Activated CD4-positive, CD25-positive, alpha-beta regulatory T cell treated with anti-CD3 and anti-CD28 coated beads, Interleukin-2, amount 50 U/mL, for 24 hours (primary cell): Measurements from ENCODE around the gene BMPER.

Experiments
- ATAC-seq, 2 donors: fragments of 150-1000 bp; cut with Tn5 transposase; one replicate each; pipeline ENCODE4 v1.10.0; 2021; ENCODE audit warnings: mild to moderate bottlenecking in 1 of 2, moderate library complexity in 1 of 2

Gene BMPER

GRCh38 chr7:34067005-34067778, 161.9 kb downstream of the BMPER start:
- ATAC-seq = no peak

DNA sequence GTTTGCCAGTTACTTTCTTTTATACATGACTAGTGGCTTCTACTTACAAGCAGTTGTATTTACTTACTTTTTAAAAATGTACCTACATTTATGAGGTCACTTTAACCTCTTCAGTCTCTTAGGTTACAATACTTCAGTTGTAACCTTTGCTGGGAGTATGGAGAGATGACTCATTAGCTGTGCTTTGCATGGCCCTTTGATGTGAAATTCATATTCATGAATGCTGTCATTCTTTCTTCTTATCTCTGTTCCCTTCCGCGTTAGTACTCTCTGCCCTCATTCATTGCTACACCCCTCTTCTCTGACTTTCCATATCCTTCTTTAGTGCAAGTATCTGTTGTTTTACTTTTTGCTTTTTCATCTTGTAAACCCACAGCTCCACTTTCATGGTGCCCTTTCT, 164.3 kb downstream of the BMPER start:
- peak in 1 of 2 donors; percentile 27 for ATAC-seq

- ATAC-seq = no peak
Observed at GRCh38 chr7:34070511-34071323, 165.4 kb downstream of the BMPER start.

GRCh38 chr7:34073676-34074075, 168.3 kb downstream of the BMPER start:
- ATAC-seq = no peak

GRCh38 chr7:34074421-34074820, 169.1 kb downstream of the BMPER start:
- no peak for ATAC-seq

DNA sequence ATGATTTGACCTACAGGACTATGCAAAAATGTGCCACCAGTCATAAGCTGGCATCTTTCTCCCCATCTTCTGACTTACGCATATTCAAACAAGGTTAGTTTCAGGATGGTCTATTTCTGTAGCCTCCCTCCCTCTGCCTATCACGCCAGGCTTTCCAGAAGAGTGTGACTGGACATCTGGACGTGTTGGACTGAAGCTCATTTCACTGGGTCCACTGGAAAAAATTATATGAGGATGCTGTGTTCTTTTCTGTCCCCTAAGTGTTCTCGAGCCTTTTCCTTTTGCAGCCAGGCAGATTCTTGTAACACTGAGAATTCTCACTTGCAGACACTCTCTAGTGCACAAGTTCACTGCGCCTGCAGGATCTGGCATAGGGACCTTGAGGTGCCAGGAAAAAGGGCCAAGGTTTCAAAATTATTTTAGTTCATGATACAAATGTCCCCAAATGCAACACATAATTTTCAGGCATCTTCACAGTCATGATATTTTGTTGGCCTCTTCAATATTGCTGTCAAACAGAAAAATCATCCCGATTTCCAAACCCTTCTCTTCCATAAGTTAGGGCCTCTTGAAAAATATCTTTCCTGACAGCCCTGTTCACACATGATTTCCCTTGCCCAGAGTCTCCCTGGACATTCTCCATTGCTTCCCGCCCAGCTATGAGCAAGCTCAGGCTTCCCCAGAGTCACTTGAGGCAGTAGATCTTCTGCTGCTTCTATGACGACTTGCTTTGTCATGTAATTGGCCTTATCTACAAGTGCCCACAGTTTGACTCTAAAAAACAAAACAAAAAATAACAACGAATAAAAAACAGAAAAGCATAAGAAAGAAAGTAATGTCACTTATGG, 170.4 kb downstream of the BMPER start:
- no peak for ATAC-seq

GRCh38 chr7:34077168-34077567, 171.8 kb downstream of the BMPER start:
- ATAC-seq = no peak

- ATAC-seq = no peak
Observed at GRCh38 chr7:34078864-34079263, 173.5 kb downstream of the BMPER start.

DNA sequence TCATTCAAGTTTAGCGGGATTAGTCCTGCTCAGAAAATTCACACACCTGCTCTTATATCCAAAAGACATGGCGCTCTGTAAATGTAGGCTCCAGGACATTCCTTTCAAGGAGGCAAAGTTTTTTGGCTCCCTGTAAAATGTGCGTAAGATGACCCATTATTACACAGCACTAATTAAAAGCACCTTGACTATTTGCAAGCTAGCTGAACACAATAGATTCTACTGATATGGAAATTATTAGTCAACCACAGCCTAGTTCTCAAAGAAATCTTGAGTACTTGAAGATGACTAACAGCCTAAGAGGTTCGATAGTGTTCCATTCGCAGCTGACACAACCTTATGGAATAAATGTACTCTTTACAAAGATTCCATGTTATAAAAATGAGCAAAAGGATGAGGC, 175.2 kb downstream of the BMPER start:
- no peak for ATAC-seq

DNA sequence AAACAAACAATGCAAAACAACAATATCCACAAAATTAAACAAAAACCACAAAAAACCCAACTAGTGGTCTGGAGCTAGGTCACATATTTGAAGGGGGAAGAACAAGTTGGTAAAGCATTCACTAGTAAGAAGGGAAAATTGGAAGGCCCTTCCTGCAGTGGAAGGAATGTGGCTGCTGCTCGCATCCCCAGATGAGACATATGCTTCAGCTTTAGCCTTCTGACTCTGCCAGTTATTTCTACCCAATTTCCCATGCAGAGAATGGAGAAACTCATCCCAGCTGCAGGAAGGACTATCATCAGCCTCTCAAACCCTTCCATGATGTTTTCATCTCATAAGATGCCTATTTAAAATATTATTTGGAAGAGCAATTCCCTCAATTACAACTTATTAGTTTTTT, 176.6 kb downstream of the BMPER start:
- no peak for ATAC-seq

DNA sequence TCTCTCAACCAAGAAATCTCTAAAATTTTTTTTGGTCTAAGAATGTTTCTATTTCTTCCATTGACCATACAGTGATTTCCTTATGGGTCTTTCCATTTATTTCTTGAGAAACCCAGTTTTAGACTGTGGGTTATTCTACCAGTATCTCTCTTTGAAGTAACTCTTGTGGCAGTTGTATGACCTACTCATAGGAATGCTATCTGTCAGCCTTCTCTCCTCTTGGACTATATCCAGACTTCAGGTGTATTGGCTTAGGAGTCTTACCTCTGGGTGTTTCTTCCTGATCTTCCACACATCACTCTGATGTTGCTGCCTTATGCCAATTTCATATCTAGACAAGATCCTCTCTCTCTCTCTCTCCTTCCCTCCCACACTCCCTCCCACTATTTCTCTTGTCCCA, 178.1 kb downstream of the BMPER start:
- no peak for ATAC-seq

- ATAC-seq = no peak
Observed at GRCh38 chr7:34084651-34085050, 179.3 kb downstream of the BMPER start.

- ATAC-seq = no peak
Observed at GRCh38 chr7:34086064-34086463, 180.7 kb downstream of the BMPER start.

GRCh38 chr7:34086981-34087380, 181.6 kb downstream of the BMPER start:
- no peak for ATAC-seq

DNA sequence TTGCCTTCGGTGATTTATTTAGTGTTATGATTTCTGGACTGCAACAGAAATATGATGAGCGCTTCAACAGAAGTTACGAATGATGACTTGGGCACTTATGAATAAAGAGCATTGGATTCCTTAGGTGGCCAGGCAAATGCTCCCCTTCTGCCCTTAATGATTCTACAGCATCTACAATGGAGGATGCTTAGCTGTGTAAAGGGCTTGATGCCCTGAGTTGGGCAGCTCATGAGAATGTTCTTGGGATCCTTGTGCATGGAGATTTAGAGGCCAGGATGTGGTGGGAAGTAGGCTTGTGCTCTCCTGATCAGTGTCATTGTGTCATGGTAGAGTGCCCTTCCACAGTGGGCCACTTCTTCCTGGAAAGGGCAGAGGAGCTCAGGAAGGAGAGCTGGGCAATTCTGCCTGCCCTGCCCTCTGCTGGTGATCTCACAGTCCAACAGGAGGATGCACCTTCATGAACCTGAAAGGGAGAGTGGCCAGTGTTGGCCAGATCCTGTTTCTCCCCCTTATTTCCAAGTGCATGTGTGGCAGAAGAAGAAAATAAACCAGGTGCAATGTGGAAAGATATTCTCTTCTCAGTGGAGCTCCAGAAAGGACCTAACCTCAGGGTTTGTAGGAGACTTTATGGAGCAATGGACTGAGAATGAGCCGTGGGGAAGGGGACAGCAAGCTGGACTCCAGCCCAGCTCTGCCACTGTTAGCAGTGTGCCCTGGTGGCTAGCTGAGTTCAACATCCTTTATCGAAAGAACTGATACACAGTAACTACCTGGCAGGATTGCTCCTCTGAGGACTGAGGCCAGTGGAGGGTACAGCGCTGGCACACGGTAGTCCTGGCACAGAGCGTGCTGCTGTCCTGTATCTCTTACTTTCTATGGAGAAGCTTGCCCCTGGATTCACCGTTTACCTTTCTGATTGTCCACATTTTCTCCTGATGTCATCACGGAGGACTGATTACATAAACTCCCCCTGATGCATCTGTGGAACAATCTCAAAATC, 182.9 kb downstream of the BMPER start:
- ATAC-seq = no peak

- ATAC-seq = no peak
Observed at GRCh38 chr7:34090816-34091215, 185.5 kb downstream of the BMPER start.

GRCh38 chr7:34091321-34091917, 186.1 kb downstream of the BMPER start:
- ATAC-seq = no peak

DNA sequence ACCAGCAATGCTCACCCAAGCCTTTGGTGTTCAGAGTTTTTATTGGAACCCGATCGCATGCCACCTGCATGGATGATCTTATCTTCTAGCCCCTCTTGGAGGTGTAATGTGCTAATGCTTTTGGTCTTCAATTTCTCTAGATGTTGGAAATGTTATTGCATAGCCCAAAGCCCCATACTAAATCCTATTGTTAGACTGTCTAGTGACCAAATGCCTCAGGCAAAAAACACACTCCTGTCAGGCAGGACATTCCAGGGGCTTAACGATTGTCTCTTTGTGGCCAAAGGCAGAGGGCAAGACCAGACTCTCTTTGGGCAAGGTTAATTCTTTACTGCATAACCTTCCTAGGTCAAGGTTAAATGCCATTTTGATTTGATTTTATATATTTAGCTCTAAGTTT, 187.9 kb downstream of the BMPER start:
- no peak for ATAC-seq

DNA sequence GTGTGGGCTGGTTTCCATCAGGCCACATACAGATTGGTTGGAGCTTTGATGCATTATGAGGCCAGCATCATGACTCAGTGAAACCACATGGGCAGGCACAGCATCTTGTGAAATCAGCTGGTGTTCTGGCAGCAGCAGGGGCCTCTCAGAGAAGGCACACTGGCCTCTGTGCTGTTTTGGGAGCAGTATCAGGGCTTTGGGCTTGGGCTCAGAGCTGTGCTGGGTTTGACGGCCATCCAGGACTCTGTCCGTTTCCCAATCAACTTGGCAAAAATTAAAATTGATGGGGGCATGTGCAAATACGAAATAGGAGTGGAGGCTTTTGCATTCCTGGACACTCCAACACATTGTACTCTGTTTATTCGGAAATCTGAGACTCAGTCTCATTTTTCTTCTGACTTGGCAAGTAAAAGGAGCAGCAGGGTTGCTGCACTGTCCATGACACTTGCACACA, 190.9 kb downstream of the BMPER start:
- no peak for ATAC-seq

GRCh38 chr7:34096777-34097176, 191.4 kb downstream of the BMPER start:
- no peak for ATAC-seq

DNA sequence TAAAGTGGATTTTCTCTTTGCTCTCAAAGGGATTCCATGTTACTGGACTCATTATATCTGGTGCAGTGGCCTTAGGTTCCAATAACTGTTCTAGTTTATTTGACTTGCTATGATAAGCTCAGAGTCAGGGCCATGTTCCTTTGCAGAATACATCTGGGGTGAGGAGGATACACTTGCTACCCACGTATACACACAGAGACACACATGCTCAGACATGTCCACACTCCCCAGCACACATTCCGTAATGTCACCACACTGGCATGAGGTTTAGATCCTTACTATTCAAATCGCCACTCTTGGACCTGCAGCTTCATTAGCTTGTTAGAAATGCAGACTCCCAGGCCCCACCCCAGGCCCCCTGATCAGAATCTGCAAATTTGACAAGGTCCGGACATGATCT, 195.3 kb downstream of the BMPER start:
- no peak for ATAC-seq
